Memory B cell (primary cell): Measurements from ENCODE around the gene OPA3.

Experiments
- ATAC-seq: fragments of 150-1000 bp; cut with Tn5 transposase; 2 replicates; pipeline ENCODE4 v1.10.0; 2021; ENCODE audit warnings: low read depth, mild to moderate bottlenecking, moderate library complexity
- DNase-seq, 2 donors: peaks; one replicate each; pipeline ENCODE4 v3.0.0; 2022; ENCODE audit warnings: low spot score in 2 of 2
- H3K27ac Mint-ChIP-seq: one replicate; pipeline ENCODE4 v1.8.0; 2022; ENCODE audit warnings: mild to moderate bottlenecking, moderate library complexity, mixed read lengths
- H3K27me3 Mint-ChIP-seq: one replicate; pipeline ENCODE4 v1.8.0; 2022; ENCODE audit warnings: mixed read lengths
- H3K36me3 Mint-ChIP-seq: one replicate; pipeline ENCODE4 v1.8.0; 2022; ENCODE audit warnings: mild to moderate bottlenecking, mixed read lengths
- H3K4me1 Mint-ChIP-seq: one replicate; pipeline ENCODE4 v1.8.0; 2022; ENCODE audit warnings: mixed read lengths
- H3K4me3 Mint-ChIP-seq: one replicate; pipeline ENCODE4 v1.8.0; 2022; ENCODE audit warnings: mild to moderate bottlenecking, moderate library complexity, mixed read lengths
- H3K9me3 Mint-ChIP-seq: one replicate; pipeline ENCODE4 v1.8.0; 2022; ENCODE audit warnings: mixed read lengths

The OPA3 gene

GRCh38 chr19:45505151-45505995 lies 79.2 kb downstream of the OPA3 start:
- ATAC-seq (no peak), DNase-seq (no peak)
- peaks cover 2% of the 10 kb centered on the region for H3K9me3 Mint-ChIP-seq
- H3K36me3 Mint-ChIP-seq, result peaks cover 5% of the 10 kb centered on the region
- no peaks in the 10 kb centered on the region for H3K27me3 Mint-ChIP-seq
- H3K4me3 Mint-ChIP-seq, result peak overlapping the region; percentile 68
- H3K27ac Mint-ChIP-seq, result peak overlapping the region; percentile 94
- H3K4me1 Mint-ChIP-seq, result peaks cover 30% of the 10 kb centered on the region

GRCh38 chr19:45503909-45504308 lies 80.7 kb downstream of the OPA3 start:
- H3K4me1 Mint-ChIP-seq, result peaks cover 27% of the 10 kb centered on the region
- H3K4me3 Mint-ChIP-seq, result no peak overlapping the region
- ATAC-seq, result no peak
- peaks cover 5% of the 10 kb centered on the region for H3K36me3 Mint-ChIP-seq
- DNase-seq, result no peak
- no peak overlapping the region for H3K27ac Mint-ChIP-seq
- peaks cover 2% of the 10 kb centered on the region for H3K9me3 Mint-ChIP-seq
- H3K27me3 Mint-ChIP-seq, result no peaks in the 10 kb centered on the region

- Mint-ChIP-seq H3K36me3 (peaks cover 5% of the 10 kb centered on the region), H3K27ac (peak overlapping the region; percentile 58), H3K9me3 (peaks cover 2% of the 10 kb centered on the region), H3K4me3 (no peak overlapping the region), H3K27me3 (no peaks in the 10 kb centered on the region), H3K4me1 (peaks cover 34% of the 10 kb centered on the region)
- ATAC-seq (no peak), DNase-seq (no peak)
Measured at GRCh38 chr19:45502111-45502510, 82.5 kb downstream of the OPA3 start.

GRCh38 chr19:45501730-45502014 lies 82.9 kb downstream of the OPA3 start:
- no peak for ATAC-seq
- H3K4me1 Mint-ChIP-seq, result peaks cover 37% of the 10 kb centered on the region

GRCh38 chr19:45500918-45501729 lies 83.5 kb downstream of the OPA3 start:
- Mint-ChIP-seq H3K27me3 (no peaks in the 10 kb centered on the region), H3K9me3 (peaks cover 2% of the 10 kb centered on the region), H3K4me1 (peaks cover 37% of the 10 kb centered on the region), H3K4me3 (peak overlapping the region; percentile 41), H3K36me3 (peaks cover 5% of the 10 kb centered on the region), H3K27ac (peak overlapping the region; percentile 58)
- ATAC-seq (no peak), DNase-seq (no peak)

More at GRCh38 chr19:45501730-45502014, 82.9 kb downstream of the OPA3 start:
- H3K9me3 Mint-ChIP-seq, result peaks cover 2% of the 10 kb centered on the region
- H3K27ac Mint-ChIP-seq, result peak overlapping the region; percentile 58
- H3K4me3 Mint-ChIP-seq, result no peak overlapping the region
- no peak for DNase-seq
- H3K36me3 Mint-ChIP-seq, result peaks cover 5% of the 10 kb centered on the region
- no peaks in the 10 kb centered on the region for H3K27me3 Mint-ChIP-seq

GRCh38 chr19:45499196-45500180 lies 85.1 kb downstream of the OPA3 start:
- Mint-ChIP-seq H3K36me3 (peaks cover 5% of the 10 kb centered on the region), H3K9me3 (peaks cover 2% of the 10 kb centered on the region), H3K27me3 (peaks cover 6% of the 10 kb centered on the region), H3K4me3 (peak overlapping the region; percentile 6), H3K27ac (no peak overlapping the region), H3K4me1 (peaks cover 38% of the 10 kb centered on the region)
- ATAC-seq, result peak; percentile 5
- DNase-seq, result peak in 1 of 2 donors; percentile 45

- Mint-ChIP-seq H3K9me3 (peaks cover 2% of the 10 kb centered on the region), H3K27ac (peak within 1 kb of the TSS; percentile 16), H3K4me1 (peaks cover 40% of the 10 kb centered on the region), H3K27me3 (peaks cover 6% of the 10 kb centered on the region), H3K4me3 (peak within 1 kb of the TSS; percentile 92), H3K36me3 (peaks cover 5% of the 10 kb centered on the region)
- ATAC-seq, result peak; percentile 68
- peak; percentile 66 to 76 for DNase-seq
Measured at GRCh38 chr19:45498411-45499195, 86.0 kb downstream of the OPA3 start, which contains the start of gene PPM1N. TSS of gene PPM1N (plus strand) at chr19:45498443. CDS start at chr19:45498473, 30 bp downstream.

- Mint-ChIP-seq H3K4me1 (peaks cover 44% of the 10 kb centered on the region), H3K4me3 (peak overlapping the region; percentile 81), H3K27ac (peak overlapping the region; percentile 16), H3K36me3 (peaks cover 5% of the 10 kb centered on the region), H3K27me3 (peaks cover 6% of the 10 kb centered on the region), H3K9me3 (peaks cover 2% of the 10 kb centered on the region)
- ATAC-seq (no peak), DNase-seq (no peak)
Measured at GRCh38 chr19:45497791-45498190, 86.8 kb downstream of the OPA3 start.

- Mint-ChIP-seq H3K27me3 (peaks cover 6% of the 10 kb centered on the region), H3K27ac (peak overlapping the region; percentile 11), H3K36me3 (peaks cover 5% of the 10 kb centered on the region), H3K4me1 (peaks cover 35% of the 10 kb centered on the region), H3K4me3 (peak overlapping the region; percentile 92), H3K9me3 (peaks cover 2% of the 10 kb centered on the region)
- DNase-seq, result peak in 1 of 2 donors; percentile 58
- ATAC-seq, result peak; percentile 11
Measured at GRCh38 chr19:45496349-45496953, 88.2 kb downstream of the OPA3 start.

GRCh38 chr19:45495178-45495577 lies 89.4 kb downstream of the OPA3 start:
- no peak for ATAC-seq
- Mint-ChIP-seq H3K4me3 (peak overlapping the region; percentile 92), H3K9me3 (no peaks in the 10 kb centered on the region), H3K4me1 (peaks cover 31% of the 10 kb centered on the region), H3K36me3 (no peaks in the 10 kb centered on the region), H3K27me3 (peaks cover 6% of the 10 kb centered on the region), H3K27ac (no peak overlapping the region)
- no peak for DNase-seq

- ATAC-seq (no peak), DNase-seq (no peak)
- peaks cover 6% of the 10 kb centered on the region for H3K27me3 Mint-ChIP-seq
- H3K4me1 Mint-ChIP-seq, result peaks cover 29% of the 10 kb centered on the region
- no peaks in the 10 kb centered on the region for H3K36me3 Mint-ChIP-seq
- no peak overlapping the region for H3K27ac Mint-ChIP-seq
- no peak overlapping the region for H3K4me3 Mint-ChIP-seq
- no peaks in the 10 kb centered on the region for H3K9me3 Mint-ChIP-seq
Measured at GRCh38 chr19:45494261-45494916, 90.2 kb downstream of the OPA3 start.
